Neuronal stem cell (in vitro differentiated cells): ENCODE results near the gene CS.

Source experiments
- DNase-seq: peaks from one replicate; pipeline ENCODE4 v3.0.0-alpha.2; 2013; ENCODE audit warnings: low spot score
- H2AFZ ChIP-seq: one replicate; pipeline ENCODE4 v1.6.1; 2013; ENCODE audit warnings: mild to moderate bottlenecking, low read length, inconsistent platforms
- H2AK5ac ChIP-seq: 2 replicates; pipeline ENCODE4 v1.6.1; 2013; ENCODE audit warnings: low read depth, mild to moderate bottlenecking, inconsistent platforms, low read length, moderate library complexity, mixed read lengths
- H2BK120ac ChIP-seq: 2 replicates; pipeline ENCODE4 v1.6.1; 2013; ENCODE audit warnings: low read depth, mild to moderate bottlenecking, inconsistent platforms, low read length, moderate library complexity, mixed read lengths
- H2BK12ac ChIP-seq: one replicate; pipeline ENCODE4 v1.6.1; 2013; ENCODE audit warnings: low read length, inconsistent platforms
- H2BK15ac ChIP-seq: 2 replicates; pipeline ENCODE4 v1.6.1; 2013; ENCODE audit warnings: mild to moderate bottlenecking, low read length, inconsistent platforms, mixed read lengths
- H2BK5ac ChIP-seq: one replicate; pipeline ENCODE4 v1.6.1; 2013; ENCODE audit warnings: inconsistent platforms, mild to moderate bottlenecking, low read length, moderate library complexity
- H3K14ac ChIP-seq: one replicate; pipeline ENCODE4 v1.6.1; 2013; ENCODE audit warnings: low read length, inconsistent platforms
- H3K18ac ChIP-seq: 2 replicates; pipeline ENCODE4 v1.6.1; 2013; ENCODE audit warnings: low read length, inconsistent platforms
- H3K23ac ChIP-seq: 2 replicates; pipeline ENCODE4 v1.6.1; 2013; ENCODE audit warnings: low read depth, mild to moderate bottlenecking, mixed read lengths, low read length, inconsistent platforms; ENCODE audit not compliant: poor library complexity
- H3K27ac ChIP-seq: replicated peaks from 3 replicates; pipeline ENCODE4 v1.5.1; 2013; ENCODE audit warnings: low read length, inconsistent platforms
- H3K27me3 ChIP-seq, 3 experiments: 2 replicates each; pipeline ENCODE4 v1.6.1; 2013; ENCODE audit warnings: low read length in 3 of 3, mild to moderate bottlenecking in 2 of 3, inconsistent platforms in 1 of 3, low read depth in 1 of 3, mixed read lengths in 1 of 3, moderate library complexity in 1 of 3; ENCODE audit not compliant: control insufficient read depth in 3 of 3, insufficient read depth in 3 of 3
- H3K36me3 ChIP-seq, 2 donors: replicated peaks in 1 of 2; 2 replicates each; pipeline ENCODE4 v1.6.1; 2013; ENCODE audit warnings: low read length in 2 of 2; ENCODE audit not compliant: control insufficient read depth in 2 of 2, insufficient read depth in 2 of 2
- H3K4ac ChIP-seq: 2 replicates; pipeline ENCODE4 v1.6.1; 2013; ENCODE audit warnings: inconsistent platforms, mild to moderate bottlenecking, low read length, moderate library complexity
- H3K4me1 ChIP-seq, 2 donors: 1 replicate in 1 of 2; 2 replicates in 1 of 2; pipeline ENCODE4 v1.6.1; 2013; ENCODE audit warnings: low read length in 2 of 2, low read depth in 1 of 2; ENCODE audit not compliant: control insufficient read depth in 2 of 2, insufficient read depth in 1 of 2
- H3K4me2 ChIP-seq: one replicate; pipeline ENCODE4 v1.6.1; 2013; ENCODE audit warnings: mild to moderate bottlenecking, low read length, inconsistent platforms; ENCODE audit not compliant: insufficient read depth, poor library complexity, severe bottlenecking
- H3K4me3 ChIP-seq, 2 donors: 2 replicates each; pipeline ENCODE4 v1.5.1; 2013; ENCODE audit warnings: low read length in 2 of 2, mild to moderate bottlenecking in 2 of 2, inconsistent platforms in 1 of 2, moderate library complexity in 1 of 2
- H3K79me1 ChIP-seq: one replicate; pipeline ENCODE4 v1.6.1; 2013; ENCODE audit warnings: low read depth, mild to moderate bottlenecking, inconsistent platforms, low read length, moderate library complexity
- H3K9ac ChIP-seq: one replicate; pipeline ENCODE4 v1.6.1; 2013; ENCODE audit warnings: mild to moderate bottlenecking, low read depth, low read length, inconsistent platforms; ENCODE audit not compliant: poor library complexity
- H3K9me3 ChIP-seq, 2 donors: replicated peaks in 1 of 2; 2 replicates each; pipeline versions ENCODE3 to v1.6.1; 2013; ENCODE audit warnings: low read length in 2 of 2, mild to moderate bottlenecking in 2 of 2, inconsistent platforms in 1 of 2, low read depth in 1 of 2, mixed read lengths in 1 of 2, moderate library complexity in 1 of 2; ENCODE audit not compliant: control insufficient read depth in 2 of 2, insufficient read depth in 1 of 2
- H4K8ac ChIP-seq: one replicate; pipeline ENCODE4 v1.6.1; 2013; ENCODE audit warnings: low read depth, mild to moderate bottlenecking, inconsistent platforms, low read length, moderate library complexity
- H4K91ac ChIP-seq: one replicate; pipeline ENCODE4 v1.6.1; 2013; ENCODE audit warnings: low read length, low read depth, mild to moderate bottlenecking, inconsistent platforms; ENCODE audit not compliant: poor library complexity
- WGBS, 2 donors: extraction: QIAGEN DNeasy Blood & Tissue Kit; methylation state at CpG; one replicate each; pipeline ENCODE4 v1.1.7; 2013; ENCODE audit warnings: missing lambda C conversion rate in 2 of 2, mixed read lengths in 1 of 2; ENCODE audit not compliant: insufficient read length in 2 of 2, insufficient replicate concordance in 1 of 2; ENCODE audit errors: extremely low coverage in 2 of 2; 5-methylcytosine and 5-hydroxymethylcytosine counted together

Gene CS

DNA sequence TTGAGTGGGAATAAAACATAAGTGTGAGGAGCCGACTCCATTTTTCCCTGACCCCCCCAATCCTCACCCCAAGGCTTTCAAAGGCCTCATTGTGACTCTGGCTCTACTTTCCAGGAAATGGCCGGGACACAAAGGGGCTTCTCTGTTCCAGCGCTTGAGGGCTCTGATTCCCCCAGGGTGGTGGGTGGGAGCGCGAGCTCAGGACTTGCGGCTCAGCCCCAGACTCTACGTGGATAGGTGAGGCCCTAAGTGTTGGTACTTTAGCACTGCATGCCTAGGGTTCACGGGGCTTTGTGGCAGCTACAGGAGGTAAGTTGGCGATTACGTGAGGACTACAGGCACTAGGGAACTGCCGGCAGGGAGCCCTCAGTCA, 15.1 kb upstream of the CS start:
- Histone ChIP-seq H2BK120ac (no peak overlapping the region), H3K4me3 (peak overlapping the region; percentile 86 to 95), H3K27ac (peak overlapping the region; percentile 95), H3K4ac (no peak overlapping the region), H2BK12ac (no peak overlapping the region), H4K8ac (no peak overlapping the region), H3K4me2 (peak overlapping the region; percentile 92), H3K14ac (peak overlapping the region; percentile 86), H2AFZ (peak overlapping the region; percentile 93), H3K9me3 (no peaks in the 10 kb centered on the region), H3K18ac (peak overlapping the region; percentile 93), H3K36me3 (peaks cover 18 to 71% of the 10 kb centered on the region in 2 donors), H2AK5ac (peak overlapping the region; percentile 40), H2BK5ac (peak overlapping the region; percentile 87), H3K79me1 (peaks cover 4% of the 10 kb centered on the region), H4K91ac (no peak overlapping the region), H3K9ac (peak overlapping the region; percentile 97), H3K27me3 (no peaks in the 10 kb centered on the region), H2BK15ac (no peak overlapping the region), H3K23ac (peak overlapping the region; percentile 82), H3K4me1 (peaks cover 3 to 5% of the 10 kb centered on the region in 2 donors)
- no peak for DNase-seq
- WGBS, 2 donors = no CpG with 5 or more reads among the region's 11 CpGs

DNA sequence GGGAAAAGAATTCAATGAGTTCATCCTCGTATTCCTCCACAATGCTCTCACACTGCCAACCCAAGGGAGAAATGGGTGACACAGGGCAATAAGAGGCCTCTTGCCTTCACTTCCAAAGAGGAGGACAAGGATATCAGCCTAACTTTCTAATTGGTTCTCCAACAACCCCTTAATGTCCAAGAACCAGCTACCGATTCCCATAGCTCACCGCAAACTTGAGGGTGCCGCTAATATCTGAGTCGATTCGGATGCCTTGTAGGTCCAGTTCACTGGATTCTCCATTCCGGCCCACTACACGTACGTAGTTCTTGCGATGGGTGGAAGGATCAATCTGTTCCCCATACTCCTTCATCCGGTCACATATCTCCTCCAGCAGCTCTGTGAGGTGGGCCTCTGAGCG, 10.9 kb upstream of the CS start:
- WGBS, 2 donors = no CpG with 5 or more reads among the region's 12 CpGs
- H3K9me3 ChIP-seq = no peaks in the 10 kb centered on the region

DNA sequence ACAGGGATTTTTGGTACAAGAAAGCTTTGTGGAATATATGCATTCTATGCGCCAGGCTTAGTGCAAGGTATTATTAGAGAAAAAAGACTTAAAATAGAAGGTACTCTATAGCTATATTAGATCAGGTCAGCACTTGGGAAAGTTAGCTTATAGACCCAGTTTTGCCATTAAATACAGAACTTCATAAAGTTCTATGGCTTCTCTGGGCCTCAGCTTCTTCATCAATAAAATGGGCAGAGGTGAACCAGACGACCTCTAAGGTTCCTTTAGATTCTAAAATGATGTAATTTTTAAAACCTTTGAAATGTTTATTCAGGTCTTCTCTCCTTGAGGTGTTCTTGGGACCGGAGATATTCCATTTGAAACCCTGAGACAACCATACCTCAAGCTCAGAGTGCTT, 8.6 kb upstream of the CS start:
- H3K18ac ChIP-seq = no peak overlapping the region
- H2BK12ac ChIP-seq = no peak overlapping the region
- no peak overlapping the region for H3K23ac ChIP-seq
- no peaks in the 10 kb centered on the region for H3K79me1 ChIP-seq
- H3K9ac ChIP-seq = no peak overlapping the region
- no peak overlapping the region for H3K4me3 ChIP-seq
- no peak overlapping the region for H2AK5ac ChIP-seq
- H2BK15ac ChIP-seq = no peak overlapping the region
- no peak overlapping the region for H4K91ac ChIP-seq
- H3K4me2 ChIP-seq = no peak overlapping the region
- no peak overlapping the region for H2AFZ ChIP-seq
- no peaks in the 10 kb centered on the region for H3K4me1 ChIP-seq
- no peak overlapping the region for H2BK120ac ChIP-seq
- H3K9me3 ChIP-seq = no peaks in the 10 kb centered on the region
- H3K36me3 ChIP-seq = peaks cover 25 to 85% of the 10 kb centered on the region in 2 donors
- no CpG with 5 or more reads among the region's 3 CpGs for WGBS, 2 donors
- no peak overlapping the region for H2BK5ac ChIP-seq
- H3K4ac ChIP-seq = no peak overlapping the region
- DNase-seq = no peak
- H3K27me3 ChIP-seq = no peaks in the 10 kb centered on the region
- H3K27ac ChIP-seq = no peak overlapping the region
- H3K14ac ChIP-seq = no peak overlapping the region
- H4K8ac ChIP-seq = no peak overlapping the region

More for the DNA sequence above, 10.9 kb upstream of the CS start:
- Histone ChIP-seq H2AFZ (no peak overlapping the region), H4K91ac (no peak overlapping the region), H3K4me2 (no peak overlapping the region), H3K36me3 (peaks cover 28 to 77% of the 10 kb centered on the region in 2 donors), H3K4me3 (no peak overlapping the region), H3K4me1 (peaks cover 3 to 5% of the 10 kb centered on the region in 2 donors), H3K79me1 (peaks cover 4% of the 10 kb centered on the region), H3K27me3 (no peaks in the 10 kb centered on the region), H2BK5ac (no peak overlapping the region), H2AK5ac (no peak overlapping the region), H4K8ac (no peak overlapping the region), H2BK12ac (no peak overlapping the region), H3K23ac (no peak overlapping the region), H3K4ac (no peak overlapping the region), H3K18ac (no peak overlapping the region), H2BK120ac (no peak overlapping the region), H3K9ac (no peak overlapping the region), H3K27ac (no peak overlapping the region), H3K14ac (no peak overlapping the region), H2BK15ac (no peak overlapping the region)
- DNase-seq = no peak

DNA sequence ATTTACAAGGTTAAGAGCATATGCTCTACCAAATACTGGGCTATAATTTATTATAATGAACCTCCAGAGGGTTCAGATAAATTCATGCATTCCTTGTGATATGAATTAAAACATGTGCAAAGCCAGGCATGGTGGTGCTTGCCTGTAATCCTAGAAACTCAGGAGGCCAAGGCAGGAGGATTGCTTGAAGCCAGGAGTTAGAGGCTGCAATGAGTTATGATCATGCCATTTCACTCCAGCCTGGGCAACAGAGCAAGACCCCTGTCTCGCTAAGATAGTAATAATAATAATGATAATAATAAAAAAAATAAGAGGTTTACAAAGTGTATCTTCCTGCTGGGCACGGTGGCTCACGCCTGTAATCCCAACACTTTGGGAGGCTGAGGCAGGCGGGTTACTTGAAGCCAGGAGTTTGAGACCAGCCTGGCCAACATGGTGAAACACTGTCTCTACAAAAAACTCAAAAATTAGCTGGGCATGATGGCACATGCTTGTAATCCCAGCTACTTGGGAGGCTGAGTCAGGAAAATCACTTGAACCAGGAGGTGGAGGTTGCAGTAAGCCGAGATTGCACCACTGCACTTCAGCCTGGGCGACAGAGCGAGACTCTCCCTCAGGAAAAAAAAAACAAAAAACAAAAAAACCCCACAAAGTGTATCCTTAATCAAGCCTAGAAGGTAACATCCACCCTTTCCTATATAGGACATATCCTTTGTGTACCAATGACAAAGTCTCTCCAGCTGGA, 7.3 kb upstream of the CS start:
- Histone ChIP-seq H3K18ac (no peak overlapping the region), H2AK5ac (no peak overlapping the region), H2BK12ac (no peak overlapping the region), H3K4me1 (no peaks in the 10 kb centered on the region), H3K23ac (no peak overlapping the region), H3K9ac (no peak overlapping the region), H3K4me2 (no peak overlapping the region), H2BK15ac (no peak overlapping the region), H3K27me3 (no peaks in the 10 kb centered on the region), H4K8ac (no peak overlapping the region), H3K79me1 (no peaks in the 10 kb centered on the region), H3K4ac (no peak overlapping the region), H3K27ac (no peak overlapping the region), H2BK120ac (no peak overlapping the region), H2AFZ (no peak overlapping the region), H3K36me3 (peaks cover 25 to 81% of the 10 kb centered on the region in 2 donors), H3K9me3 (no peaks in the 10 kb centered on the region), H3K14ac (no peak overlapping the region), H3K4me3 (no peak overlapping the region), H4K91ac (no peak overlapping the region), H2BK5ac (no peak overlapping the region)
- no CpG with 5 or more reads among the region's 7 CpGs for WGBS, 2 donors
- no peak for DNase-seq
